SJSA1 (cell line): ENCODE measurements around the gene RNF217. TPM values are rescaled to one million over a fixed set of nuclear protein-coding genes. Genes with fewer than 3 reads are reported as not detected.
"Not testable (repeated sequence)": the region's sequence is repeated elsewhere in the genome, so short reads cannot be mapped to it uniquely, and the experiment has no call there.

Experiments used
- DNase-seq, 2 experiments: peaks; one replicate each; pipeline ENCODE4 v3.0.0-alpha.2; 2015 to 2020; ENCODE audit warnings: low spot score in 2 of 2, low read depth in 1 of 2
- H3K27ac ChIP-seq: fragments of 250-450 bp; sonication (Bioruptor Pico); 2 replicates; pipeline ENCODE4 v1.5.1; 2020; ENCODE audit warnings: mild to moderate bottlenecking, moderate library complexity
- H3K27me3 ChIP-seq: fragments of 250-450 bp; sonication (Bioruptor Pico); replicated peaks from 2 replicates; pipeline ENCODE4 v1.5.1; 2020; ENCODE audit warnings: mild to moderate bottlenecking, moderate library complexity
- H3K36me3 ChIP-seq: fragments of 250-450 bp; sonication (Bioruptor Pico); 2 replicates; pipeline ENCODE4 v1.5.1; 2020; ENCODE audit warnings: mild to moderate bottlenecking
- H3K4me1 ChIP-seq: fragments of 250-450 bp; sonication (Bioruptor Pico); replicated peaks from 2 replicates; pipeline ENCODE4 v1.6.1; 2021; ENCODE audit warnings: mild to moderate bottlenecking
- H3K4me3 ChIP-seq: fragments of 250-450 bp; sonication (Bioruptor Pico); 2 replicates; pipeline ENCODE4 v1.5.1; 2020; ENCODE audit warnings: mild to moderate bottlenecking
- H3K9me3 ChIP-seq: fragments of 250-450 bp; sonication (Bioruptor Pico); replicated peaks from 2 replicates; pipeline ENCODE4 v1.5.1; 2020; ENCODE audit warnings: mild to moderate bottlenecking
- total RNA-seq: library from RNA; depleted of rRNA; stranded (reverse); fragments of >200 nt; shearing (Covaris generic); gene quantifications from 2 replicates; pipeline ENCODE4 v1.2.3, GENCODE V29; 2014

Gene RNF217
- total RNA-seq, 1 experiment from 2014 or later = 14.8 TPM

GRCh38 chr6:125116710-125117109 is 154.5 kb downstream of the RNF217 start:
- no peak for DNase-seq
- H3K36me3 ChIP-seq = no peaks in the 10 kb centered on the region
- peaks cover 3% of the 10 kb centered on the region; the same call in 1 of the 2 replicates for H3K9me3 ChIP-seq
- no peaks in the 10 kb centered on the region for H3K4me1 ChIP-seq
- H3K4me3 ChIP-seq = no peak overlapping the region
- H3K27ac ChIP-seq = no peak overlapping the region
- H3K27me3 ChIP-seq = no peaks in the 10 kb centered on the region

- H3K36me3 ChIP-seq = no peaks in the 10 kb centered on the region
- H3K4me1 ChIP-seq = no peaks in the 10 kb centered on the region
- DNase-seq = no peak
- H3K4me3 ChIP-seq = no peak overlapping the region
- H3K9me3 ChIP-seq = no peaks in the 10 kb centered on the region; the same call in 1 of the 2 replicates
- no peak overlapping the region for H3K27ac ChIP-seq
- no peaks in the 10 kb centered on the region for H3K27me3 ChIP-seq
Measured at GRCh38 chr6:125117818-125118217, 155.6 kb downstream of the RNF217 start.

GRCh38 chr6:125120054-125120590 is 157.9 kb downstream of the RNF217 start:
- Histone ChIP-seq H3K4me1 (no peaks in the 10 kb centered on the region; the same call in 1 of the 2 replicates), H3K27ac (no peak overlapping the region), H3K9me3 (no peaks in the 10 kb centered on the region), H3K4me3 (no peak overlapping the region), H3K36me3 (no peaks in the 10 kb centered on the region), H3K27me3 (no peaks in the 10 kb centered on the region)
- DNase-seq = no peak

- Histone ChIP-seq H3K4me3 (no peak overlapping the region), H3K9me3 (no peaks in the 10 kb centered on the region), H3K36me3 (no peaks in the 10 kb centered on the region)
Measured at GRCh38 chr6:125121894-125122293, 159.7 kb downstream of the RNF217 start.

GRCh38 chr6:125123051-125123450 is 160.8 kb downstream of the RNF217 start:
- no peaks in the 10 kb centered on the region for H3K36me3 ChIP-seq
- no peak overlapping the region for H3K27ac ChIP-seq

More at GRCh38 chr6:125121894-125122293, 159.7 kb downstream of the RNF217 start:
- DNase-seq = no peak
- Histone ChIP-seq H3K27ac (no peak overlapping the region), H3K27me3 (no peaks in the 10 kb centered on the region), H3K4me1 (no peaks in the 10 kb centered on the region; the same call in 1 of the 2 replicates)

GRCh38 chr6:125123468-125124048 is 161.3 kb downstream of the RNF217 start:
- Histone ChIP-seq H3K4me1 (no peaks in the 10 kb centered on the region; the same call in 1 of the 2 replicates), H3K27me3 (no peaks in the 10 kb centered on the region), H3K27ac (no peak overlapping the region), H3K9me3 (no peaks in the 10 kb centered on the region), H3K36me3 (no peaks in the 10 kb centered on the region), H3K4me3 (no peak overlapping the region)
- DNase-seq = no peak

More at GRCh38 chr6:125123051-125123450, 160.8 kb downstream of the RNF217 start:
- Histone ChIP-seq H3K4me1 (no peaks in the 10 kb centered on the region; the same call in 1 of the 2 replicates), H3K4me3 (no peak overlapping the region), H3K9me3 (no peaks in the 10 kb centered on the region), H3K27me3 (no peaks in the 10 kb centered on the region)
- DNase-seq = no peak

GRCh38 chr6:125124049-125124669 is 161.9 kb downstream of the RNF217 start:
- Histone ChIP-seq H3K4me1 (no peaks in the 10 kb centered on the region; the same call in 1 of the 2 replicates), H3K9me3 (no peaks in the 10 kb centered on the region), H3K36me3 (no peaks in the 10 kb centered on the region), H3K4me3 (no peak overlapping the region), H3K27ac (no peak overlapping the region), H3K27me3 (no peaks in the 10 kb centered on the region)
- no peak for DNase-seq

- not testable (repeated sequence) for H3K9me3 ChIP-seq, H3K27ac ChIP-seq, DNase-seq, H3K36me3 ChIP-seq, H3K4me3 ChIP-seq, H3K4me1 ChIP-seq, H3K27me3 ChIP-seq
Measured at GRCh38 chr6:125125856-125126255, 163.6 kb downstream of the RNF217 start.

- Histone ChIP-seq H3K4me1 (no peaks in the 10 kb centered on the region; the same call in 1 of the 2 replicates), H3K27me3 (no peaks in the 10 kb centered on the region), H3K36me3 (no peaks in the 10 kb centered on the region), H3K4me3 (no peak overlapping the region), H3K9me3 (no peaks in the 10 kb centered on the region), H3K27ac (no peak overlapping the region)
- no peak for DNase-seq
Measured at GRCh38 chr6:125129354-125129753, 167.1 kb downstream of the RNF217 start.

- Histone ChIP-seq H3K27ac (no peak overlapping the region), H3K4me3 (no peak overlapping the region), H3K4me1 (peaks cover 6% of the 10 kb centered on the region), H3K27me3 (no peaks in the 10 kb centered on the region), H3K9me3 (no peaks in the 10 kb centered on the region), H3K36me3 (no peaks in the 10 kb centered on the region)
- no peak for DNase-seq
Measured at GRCh38 chr6:125132058-125132457, 169.8 kb downstream of the RNF217 start.

- H3K9me3 ChIP-seq = no peaks in the 10 kb centered on the region
- DNase-seq = no peak
- H3K27me3 ChIP-seq = no peaks in the 10 kb centered on the region
- no peak overlapping the region for H3K4me3 ChIP-seq
- H3K4me1 ChIP-seq = peaks cover 21% of the 10 kb centered on the region
- H3K36me3 ChIP-seq = no peaks in the 10 kb centered on the region
- H3K27ac ChIP-seq = no peak overlapping the region
Measured at GRCh38 chr6:125136378-125136777, 174.1 kb downstream of the RNF217 start.

GRCh38 chr6:125138083-125138482 is 175.8 kb downstream of the RNF217 start:
- no peaks in the 10 kb centered on the region for H3K36me3 ChIP-seq
- DNase-seq = no peak
- no peak overlapping the region for H3K4me3 ChIP-seq
- peaks cover 21% of the 10 kb centered on the region for H3K4me1 ChIP-seq
- no peaks in the 10 kb centered on the region for H3K9me3 ChIP-seq
- no peaks in the 10 kb centered on the region for H3K27me3 ChIP-seq
- H3K27ac ChIP-seq = no peak overlapping the region

GRCh38 chr6:125140808-125141207 is 178.6 kb downstream of the RNF217 start:
- no peak overlapping the region for H3K4me3 ChIP-seq
- no peaks in the 10 kb centered on the region for H3K27me3 ChIP-seq
- DNase-seq = no peak
- no peak overlapping the region for H3K27ac ChIP-seq
- H3K4me1 ChIP-seq = peaks cover 21% of the 10 kb centered on the region
- H3K9me3 ChIP-seq = no peaks in the 10 kb centered on the region
- no peaks in the 10 kb centered on the region for H3K36me3 ChIP-seq
